Measurements from ENCODE around the gene KDM2B.

DNA sequence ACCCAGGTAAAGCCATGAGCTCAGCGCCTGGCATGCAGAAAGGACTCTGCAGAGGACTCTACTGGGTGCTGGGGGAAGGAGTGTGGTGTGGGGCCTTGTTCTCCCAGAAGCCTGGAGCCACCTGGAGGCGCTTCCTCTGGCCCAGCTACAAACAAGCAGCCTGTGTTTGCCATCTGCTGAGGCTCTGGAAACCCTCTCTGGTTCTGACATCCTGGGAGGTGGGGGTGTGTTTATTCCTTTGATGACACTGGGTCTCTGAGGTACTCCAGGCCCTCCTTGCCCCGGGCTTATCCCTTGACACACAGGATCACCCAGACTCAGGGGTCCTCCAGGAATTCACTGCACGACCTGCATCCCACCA lies 136.0 kb downstream of the KDM2B start:
- TF ChIP-seq, protein P1, sequence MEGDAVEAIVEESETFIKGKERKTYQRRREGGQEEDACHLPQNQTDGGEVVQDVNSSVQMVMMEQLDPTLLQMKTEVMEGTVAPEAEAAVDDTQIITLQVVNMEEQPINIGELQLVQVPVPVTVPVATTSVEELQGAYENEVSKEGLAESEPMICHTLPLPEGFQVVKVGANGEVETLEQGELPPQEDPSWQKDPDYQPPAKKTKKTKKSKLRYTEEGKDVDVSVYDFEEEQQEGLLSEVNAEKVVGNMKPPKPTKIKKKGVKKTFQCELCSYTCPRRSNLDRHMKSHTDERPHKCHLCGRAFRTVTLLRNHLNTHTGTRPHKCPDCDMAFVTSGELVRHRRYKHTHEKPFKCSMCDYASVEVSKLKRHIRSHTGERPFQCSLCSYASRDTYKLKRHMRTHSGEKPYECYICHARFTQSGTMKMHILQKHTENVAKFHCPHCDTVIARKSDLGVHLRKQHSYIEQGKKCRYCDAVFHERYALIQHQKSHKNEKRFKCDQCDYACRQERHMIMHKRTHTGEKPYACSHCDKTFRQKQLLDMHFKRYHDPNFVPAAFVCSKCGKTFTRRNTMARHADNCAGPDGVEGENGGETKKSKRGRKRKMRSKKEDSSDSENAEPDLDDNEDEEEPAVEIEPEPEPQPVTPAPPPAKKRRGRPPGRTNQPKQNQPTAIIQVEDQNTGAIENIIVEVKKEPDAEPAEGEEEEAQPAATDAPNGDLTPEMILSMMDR (conservative IDR thresholded peaks at IDR 0.05): no peak
- TF ChIP-seq ZFX (IDR thresholded peaks at IDR 0.05): no peak
